WTC11 (cell line): Measurements from ENCODE around the gene MLC1.

Experiments
- CREB1 ChIP-seq: sonication (generic); formaldehyde crosslinking; IDR thresholded peaks from 2 replicates; pipeline ENCODE4 v1.8.0; 2023; ENCODE audit warnings: mild to moderate bottlenecking, missing genetic modification reagents
- JUN ChIP-seq: sonication (generic); formaldehyde crosslinking; IDR thresholded peaks from 2 replicates; pipeline ENCODE4 v1.8.0; 2023; ENCODE audit warnings: mild to moderate bottlenecking, missing genetic modification reagents
- NFYB ChIP-seq: sonication (generic); formaldehyde crosslinking; conservative IDR thresholded peaks from 2 replicates; pipeline ENCODE4 v1.8.0; 2022; ENCODE audit warnings: low read depth, missing genetic modification reagents
- SP1 ChIP-seq: sonication (generic); formaldehyde crosslinking; conservative IDR thresholded peaks from 2 replicates; pipeline ENCODE4 v1.8.1; 2022; ENCODE audit warnings: missing genetic modification reagents
- ZNF121 ChIP-seq: sonication (generic); formaldehyde crosslinking; IDR thresholded peaks from 2 replicates; pipeline ENCODE4 v1.8.0; 2023; ENCODE audit warnings: missing genetic modification reagents
- ZNF317 ChIP-seq: sonication (generic); formaldehyde crosslinking; IDR thresholded peaks from 2 replicates; pipeline ENCODE4 v1.8.1; 2023; ENCODE audit warnings: low read depth, mild to moderate bottlenecking, moderate library complexity, missing genetic modification reagents, borderline replicate concordance
- TF ChIP-seq, protein P1 (sequence below): fragments of 200-600 bp; IDR thresholded peaks from 2 replicates; pipeline ENCODE4 v1.8.0; 2022; ENCODE audit warnings: antibody characterized with exemption
- TF ChIP-seq, protein P2 (sequence below): sonication (generic); formaldehyde crosslinking; IDR thresholded peaks from 2 replicates; pipeline ENCODE4 v1.8.0; 2022; ENCODE audit warnings: mild to moderate bottlenecking, missing genetic modification reagents
- TF ChIP-seq, protein P3 (sequence below): sonication (generic); formaldehyde crosslinking; conservative IDR thresholded peaks from 2 replicates; pipeline ENCODE4 v1.8.1; 2022; ENCODE audit warnings: mild to moderate bottlenecking, missing genetic modification reagents
- TF ChIP-seq, protein P4 (sequence below): sonication (generic); formaldehyde crosslinking; IDR thresholded peaks from 2 replicates; pipeline ENCODE4 v1.8.0; 2022; ENCODE audit warnings: mild to moderate bottlenecking, missing genetic modification reagents
- TF ChIP-seq, protein P5 (sequence below): fragments of 250-450 bp; sonication (Bioruptor Pico); IDR thresholded peaks from 2 replicates; pipeline ENCODE4 v1.9.0; 2021; ENCODE audit warnings: moderate library complexity, mild to moderate bottlenecking, inconsistent platforms, borderline replicate concordance

DNA sequence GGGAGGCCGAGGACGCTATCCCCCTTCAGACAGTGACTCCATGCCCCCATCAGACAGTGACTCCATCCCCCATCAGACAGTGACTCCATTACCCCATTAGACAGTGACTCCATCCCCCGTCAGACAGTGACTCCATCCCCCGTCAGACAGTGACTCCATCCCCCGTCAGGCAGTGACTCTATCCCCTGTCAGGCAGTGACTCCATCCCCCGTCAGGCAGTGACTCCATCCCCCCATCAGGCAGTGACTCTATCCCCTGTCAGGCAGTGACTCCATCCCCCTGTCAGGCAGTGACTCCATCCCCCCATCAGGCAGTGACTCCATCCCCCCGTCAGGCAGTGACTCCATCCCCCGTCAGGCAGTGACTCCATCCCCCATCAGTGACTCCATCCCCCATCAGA, 18.0 kb downstream of the MLC1 start:
- TF ChIP-seq, protein P1, sequence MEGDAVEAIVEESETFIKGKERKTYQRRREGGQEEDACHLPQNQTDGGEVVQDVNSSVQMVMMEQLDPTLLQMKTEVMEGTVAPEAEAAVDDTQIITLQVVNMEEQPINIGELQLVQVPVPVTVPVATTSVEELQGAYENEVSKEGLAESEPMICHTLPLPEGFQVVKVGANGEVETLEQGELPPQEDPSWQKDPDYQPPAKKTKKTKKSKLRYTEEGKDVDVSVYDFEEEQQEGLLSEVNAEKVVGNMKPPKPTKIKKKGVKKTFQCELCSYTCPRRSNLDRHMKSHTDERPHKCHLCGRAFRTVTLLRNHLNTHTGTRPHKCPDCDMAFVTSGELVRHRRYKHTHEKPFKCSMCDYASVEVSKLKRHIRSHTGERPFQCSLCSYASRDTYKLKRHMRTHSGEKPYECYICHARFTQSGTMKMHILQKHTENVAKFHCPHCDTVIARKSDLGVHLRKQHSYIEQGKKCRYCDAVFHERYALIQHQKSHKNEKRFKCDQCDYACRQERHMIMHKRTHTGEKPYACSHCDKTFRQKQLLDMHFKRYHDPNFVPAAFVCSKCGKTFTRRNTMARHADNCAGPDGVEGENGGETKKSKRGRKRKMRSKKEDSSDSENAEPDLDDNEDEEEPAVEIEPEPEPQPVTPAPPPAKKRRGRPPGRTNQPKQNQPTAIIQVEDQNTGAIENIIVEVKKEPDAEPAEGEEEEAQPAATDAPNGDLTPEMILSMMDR: no peak
- TF ChIP-seq, protein P2, sequence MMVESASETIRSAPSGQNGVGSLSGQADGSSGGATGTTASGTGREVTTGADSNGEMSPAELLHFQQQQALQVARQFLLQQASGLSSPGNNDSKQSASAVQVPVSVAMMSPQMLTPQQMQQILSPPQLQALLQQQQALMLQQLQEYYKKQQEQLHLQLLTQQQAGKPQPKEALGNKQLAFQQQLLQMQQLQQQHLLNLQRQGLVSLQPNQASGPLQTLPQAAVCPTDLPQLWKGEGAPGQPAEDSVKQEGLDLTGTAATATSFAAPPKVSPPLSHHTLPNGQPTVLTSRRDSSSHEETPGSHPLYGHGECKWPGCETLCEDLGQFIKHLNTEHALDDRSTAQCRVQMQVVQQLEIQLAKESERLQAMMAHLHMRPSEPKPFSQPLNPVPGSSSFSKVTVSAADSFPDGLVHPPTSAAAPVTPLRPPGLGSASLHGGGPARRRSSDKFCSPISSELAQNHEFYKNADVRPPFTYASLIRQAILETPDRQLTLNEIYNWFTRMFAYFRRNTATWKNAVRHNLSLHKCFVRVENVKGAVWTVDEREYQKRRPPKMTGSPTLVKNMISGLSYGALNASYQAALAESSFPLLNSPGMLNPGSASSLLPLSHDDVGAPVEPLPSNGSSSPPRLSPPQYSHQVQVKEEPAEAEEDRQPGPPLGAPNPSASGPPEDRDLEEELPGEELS (CRISPR knock-in tag): no peak
- TF ChIP-seq SP1 (CRISPR knock-in tag): no peak
- TF ChIP-seq, protein P3, sequence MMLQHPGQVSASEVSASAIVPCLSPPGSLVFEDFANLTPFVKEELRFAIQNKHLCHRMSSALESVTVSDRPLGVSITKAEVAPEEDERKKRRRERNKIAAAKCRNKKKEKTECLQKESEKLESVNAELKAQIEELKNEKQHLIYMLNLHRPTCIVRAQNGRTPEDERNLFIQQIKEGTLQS: no peak
- TF ChIP-seq NFYB: no peak
- no peak for TF ChIP-seq ZNF317 (CRISPR knock-in tag)
- no peak for TF ChIP-seq CREB1 (CRISPR knock-in tag)
- no peak for TF ChIP-seq JUN (CRISPR knock-in tag)
- TF ChIP-seq ZNF121 (CRISPR knock-in tag): no peak
- TF ChIP-seq, protein P4, sequence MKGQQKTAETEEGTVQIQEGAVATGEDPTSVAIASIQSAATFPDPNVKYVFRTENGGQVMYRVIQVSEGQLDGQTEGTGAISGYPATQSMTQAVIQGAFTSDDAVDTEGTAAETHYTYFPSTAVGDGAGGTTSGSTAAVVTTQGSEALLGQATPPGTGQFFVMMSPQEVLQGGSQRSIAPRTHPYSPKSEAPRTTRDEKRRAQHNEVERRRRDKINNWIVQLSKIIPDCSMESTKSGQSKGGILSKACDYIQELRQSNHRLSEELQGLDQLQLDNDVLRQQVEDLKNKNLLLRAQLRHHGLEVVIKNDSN (CRISPR knock-in tag): no peak
- TF ChIP-seq, protein P5, sequence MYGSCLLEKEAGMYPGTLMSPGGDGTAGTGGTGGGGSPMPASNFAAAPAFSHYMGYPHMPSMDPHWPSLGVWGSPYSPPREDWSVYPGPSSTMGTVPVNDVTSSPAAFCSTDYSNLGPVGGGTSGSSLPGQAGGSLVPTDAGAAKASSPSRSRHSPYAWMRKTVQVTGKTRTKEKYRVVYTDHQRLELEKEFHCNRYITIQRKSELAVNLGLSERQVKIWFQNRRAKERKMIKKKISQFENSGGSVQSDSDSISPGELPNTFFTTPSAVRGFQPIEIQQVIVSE (CRISPR knock-in tag): no peak
